ENCODE data around the gene SCN3B.

The SCN3B gene

DNA sequence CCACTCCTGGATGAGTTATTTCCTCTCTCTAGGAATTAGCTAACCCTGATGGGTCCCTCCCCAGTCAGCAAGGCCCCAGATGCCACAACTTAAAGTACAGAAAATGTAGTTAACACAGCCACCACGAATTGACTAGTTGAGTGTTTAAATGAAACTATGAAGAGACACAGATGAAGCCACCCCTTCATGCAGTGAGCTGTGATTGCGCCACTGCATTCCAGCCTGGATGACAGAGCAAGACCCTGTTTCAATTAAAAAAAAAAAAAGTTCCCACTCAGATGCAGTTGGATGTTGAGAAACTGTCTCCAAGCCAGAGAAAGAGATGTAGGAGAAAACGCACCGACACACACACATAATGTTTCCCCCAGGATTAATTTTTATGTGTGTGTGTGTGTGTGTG lies 53.3 kb downstream of the SCN3B start:
- no peaks in the 10 kb centered on the region for H3K9me3 ChIP-seq
- TF ChIP-seq, protein P1, sequence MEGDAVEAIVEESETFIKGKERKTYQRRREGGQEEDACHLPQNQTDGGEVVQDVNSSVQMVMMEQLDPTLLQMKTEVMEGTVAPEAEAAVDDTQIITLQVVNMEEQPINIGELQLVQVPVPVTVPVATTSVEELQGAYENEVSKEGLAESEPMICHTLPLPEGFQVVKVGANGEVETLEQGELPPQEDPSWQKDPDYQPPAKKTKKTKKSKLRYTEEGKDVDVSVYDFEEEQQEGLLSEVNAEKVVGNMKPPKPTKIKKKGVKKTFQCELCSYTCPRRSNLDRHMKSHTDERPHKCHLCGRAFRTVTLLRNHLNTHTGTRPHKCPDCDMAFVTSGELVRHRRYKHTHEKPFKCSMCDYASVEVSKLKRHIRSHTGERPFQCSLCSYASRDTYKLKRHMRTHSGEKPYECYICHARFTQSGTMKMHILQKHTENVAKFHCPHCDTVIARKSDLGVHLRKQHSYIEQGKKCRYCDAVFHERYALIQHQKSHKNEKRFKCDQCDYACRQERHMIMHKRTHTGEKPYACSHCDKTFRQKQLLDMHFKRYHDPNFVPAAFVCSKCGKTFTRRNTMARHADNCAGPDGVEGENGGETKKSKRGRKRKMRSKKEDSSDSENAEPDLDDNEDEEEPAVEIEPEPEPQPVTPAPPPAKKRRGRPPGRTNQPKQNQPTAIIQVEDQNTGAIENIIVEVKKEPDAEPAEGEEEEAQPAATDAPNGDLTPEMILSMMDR (IDR thresholded peaks at IDR 0.05) = no peak
- H3K27me3 ChIP-seq = no peaks in the 10 kb centered on the region
- H3K4me1 ChIP-seq (ENCODE audit: control insufficient read depth in 1 of 2, insufficient read depth in 1 of 2, low read depth in 1 of 2, low read length in 1 of 2) = no peaks in the 10 kb centered on the region
- peaks cover 91% of the 10 kb centered on the region for H3K36me3 ChIP-seq
- no peak overlapping the region for H3K27ac ChIP-seq
- no peak overlapping the region for H3K4me3 ChIP-seq (ENCODE audit: low read depth in 1 of 2, low read length in 1 of 2)

DNA sequence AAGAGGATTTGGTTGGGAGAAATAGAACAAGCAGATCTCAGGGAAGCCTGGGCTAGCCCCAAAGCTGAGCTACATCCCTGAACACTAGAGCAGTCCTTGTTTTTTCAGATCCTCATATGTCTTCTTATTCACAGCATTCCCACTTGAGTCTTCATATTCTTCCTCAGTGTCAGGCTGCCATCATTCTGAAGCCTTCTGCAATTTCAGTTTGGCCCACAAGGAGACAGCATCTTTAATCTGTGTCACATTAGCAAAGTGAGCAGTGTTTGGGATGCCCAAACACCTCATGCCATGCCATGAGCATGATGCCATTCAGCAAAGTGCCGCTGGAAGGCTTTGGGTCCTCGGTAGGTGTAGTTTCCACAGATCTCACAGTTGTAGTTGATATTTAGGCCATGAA lies 56.6 kb downstream of the SCN3B start:
- Histone ChIP-seq H3K27ac (no peak overlapping the region), H3K9me3 (no peaks in the 10 kb centered on the region), H3K36me3 (peaks cover 89% of the 10 kb centered on the region), H3K4me1 (ENCODE audit: control insufficient read depth in 1 of 2, insufficient read depth in 1 of 2, low read depth in 1 of 2, low read length in 1 of 2) (no peaks in the 10 kb centered on the region), H3K4me3 (ENCODE audit: low read depth in 1 of 2, low read length in 1 of 2) (no peak overlapping the region), H3K27me3 (no peaks in the 10 kb centered on the region)
- TF ChIP-seq, protein P1 (IDR thresholded peaks at IDR 0.05) = no peak

DNA sequence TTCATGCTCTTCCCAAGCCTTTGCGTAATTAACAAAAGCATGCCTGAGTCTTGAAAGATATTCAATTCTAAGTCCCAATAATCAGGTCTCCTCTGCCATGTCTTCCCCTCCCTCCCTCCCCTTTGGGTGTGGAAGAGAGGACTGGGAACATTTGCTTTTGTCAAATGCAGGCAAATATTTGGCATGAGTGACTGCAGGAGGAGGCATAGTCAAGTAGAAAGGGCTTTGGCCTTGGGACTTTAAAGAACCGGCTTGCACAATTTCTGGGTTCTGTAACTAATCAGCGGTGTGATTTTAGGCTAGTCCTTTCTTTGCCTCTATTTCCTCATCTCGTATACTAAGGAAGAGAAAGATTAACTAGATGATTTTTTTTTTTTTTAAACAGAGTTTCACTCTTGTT lies 59.5 kb downstream of the SCN3B start:
- H3K27me3 ChIP-seq = no peaks in the 10 kb centered on the region
- no peaks in the 10 kb centered on the region for H3K4me1 ChIP-seq (ENCODE audit: control insufficient read depth in 1 of 2, insufficient read depth in 1 of 2, low read depth in 1 of 2, low read length in 1 of 2)
- TF ChIP-seq, protein P1 (IDR thresholded peaks at IDR 0.05) = no peak
- peaks cover 86% of the 10 kb centered on the region for H3K36me3 ChIP-seq
- no peak overlapping the region for H3K27ac ChIP-seq
- H3K9me3 ChIP-seq = no peaks in the 10 kb centered on the region
- no peak overlapping the region for H3K4me3 ChIP-seq (ENCODE audit: low read depth in 1 of 2, low read length in 1 of 2)

DNA sequence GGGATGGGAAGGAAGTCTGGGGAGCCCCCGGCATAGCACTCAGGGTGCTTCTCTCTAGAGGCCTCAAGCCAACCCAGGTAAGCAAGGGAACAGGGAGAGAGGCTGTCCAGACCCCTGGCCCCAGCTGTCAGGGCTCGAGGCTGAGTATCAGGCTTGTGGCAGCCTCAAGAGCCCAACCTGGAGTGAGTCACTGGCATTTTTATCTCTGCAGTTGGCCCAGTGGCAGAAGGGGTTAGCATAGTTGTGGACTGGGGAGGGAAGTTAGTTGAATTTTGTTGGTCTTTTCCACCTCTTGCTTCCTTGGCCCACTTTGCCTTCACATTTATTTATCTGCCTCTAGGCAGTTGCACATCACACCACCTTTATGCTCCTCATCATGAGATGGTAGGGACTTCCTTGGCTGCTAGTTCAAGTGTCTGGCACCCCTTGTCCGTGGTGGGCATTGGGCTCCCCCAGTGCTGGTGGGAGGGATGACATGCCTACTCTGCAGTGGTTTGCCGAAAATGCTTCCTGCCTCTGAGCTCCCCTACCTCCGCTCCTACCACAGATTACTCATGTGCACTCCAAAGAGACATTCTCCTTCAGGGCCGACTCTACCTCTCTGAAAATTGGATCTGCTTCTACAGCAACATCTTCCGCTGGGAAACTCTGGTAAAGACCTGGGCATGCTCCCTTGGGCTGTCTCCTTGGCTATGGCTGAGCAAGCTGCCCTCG lies 60.1 kb downstream of the SCN3B start:
- Histone ChIP-seq H3K4me1 (ENCODE audit: control insufficient read depth in 1 of 2, insufficient read depth in 1 of 2, low read depth in 1 of 2, low read length in 1 of 2) (no peaks in the 10 kb centered on the region), H3K27ac (no peak overlapping the region), H3K36me3 (peaks cover 85% of the 10 kb centered on the region), H3K9me3 (no peaks in the 10 kb centered on the region), H3K27me3 (no peaks in the 10 kb centered on the region), H3K4me3 (ENCODE audit: low read depth in 1 of 2, low read length in 1 of 2) (no peak overlapping the region)
- TF ChIP-seq, protein P1 (IDR thresholded peaks at IDR 0.05) = no peak

DNA sequence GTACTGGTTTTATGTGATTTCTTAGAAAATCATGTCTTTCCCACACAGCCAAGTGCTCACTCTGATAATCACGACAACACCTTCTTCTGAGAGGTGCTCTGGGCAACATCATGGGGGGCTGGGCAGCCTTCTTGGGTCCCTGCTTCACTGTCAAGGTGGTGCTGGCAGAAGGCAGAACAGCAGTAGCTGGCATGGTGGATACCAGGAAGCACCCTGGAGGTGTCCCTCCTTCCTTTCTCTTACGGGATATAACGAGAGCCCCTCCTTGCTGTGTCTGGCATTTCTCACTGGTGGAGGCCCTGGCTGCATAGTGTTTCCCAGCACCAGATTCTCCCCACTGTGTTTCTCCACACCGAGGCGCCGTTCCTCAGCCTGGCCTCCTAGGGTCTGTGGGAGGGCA lies 60.9 kb downstream of the SCN3B start:
- H3K4me3 ChIP-seq (ENCODE audit: low read depth in 1 of 2, low read length in 1 of 2) = no peak overlapping the region
- H3K36me3 ChIP-seq = peaks cover 83% of the 10 kb centered on the region
- TF ChIP-seq, protein P1 (IDR thresholded peaks at IDR 0.05) = no peak
- H3K9me3 ChIP-seq = no peaks in the 10 kb centered on the region
- no peak overlapping the region for H3K27ac ChIP-seq
- H3K4me1 ChIP-seq (ENCODE audit: control insufficient read depth in 1 of 2, insufficient read depth in 1 of 2, low read depth in 1 of 2, low read length in 1 of 2) = no peaks in the 10 kb centered on the region
- no peaks in the 10 kb centered on the region for H3K27me3 ChIP-seq

Measured in neutrophil (primary cell).